ENCODE data around the gene OCRL.

The OCRL gene

DNA sequence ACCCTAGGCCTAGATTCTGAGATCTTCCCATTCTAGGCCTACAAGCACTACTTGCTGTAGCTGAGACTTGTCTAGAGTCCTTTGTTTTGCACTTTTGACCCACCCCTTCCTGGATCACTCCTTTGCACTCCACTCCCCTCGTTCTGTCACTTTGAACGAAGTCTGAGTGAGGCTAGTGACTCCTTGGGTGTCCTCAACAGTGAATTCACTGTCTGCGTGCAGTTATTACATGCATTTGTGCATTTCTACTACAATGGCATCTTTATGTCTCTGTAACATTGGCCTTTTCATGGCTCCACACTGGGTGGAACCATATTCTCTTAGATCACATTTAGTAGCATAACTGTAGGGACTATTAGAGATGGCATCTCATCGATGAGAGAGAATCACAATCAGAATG, 50.5 kb downstream of the OCRL start:
- no peak for DNase-seq

DNA sequence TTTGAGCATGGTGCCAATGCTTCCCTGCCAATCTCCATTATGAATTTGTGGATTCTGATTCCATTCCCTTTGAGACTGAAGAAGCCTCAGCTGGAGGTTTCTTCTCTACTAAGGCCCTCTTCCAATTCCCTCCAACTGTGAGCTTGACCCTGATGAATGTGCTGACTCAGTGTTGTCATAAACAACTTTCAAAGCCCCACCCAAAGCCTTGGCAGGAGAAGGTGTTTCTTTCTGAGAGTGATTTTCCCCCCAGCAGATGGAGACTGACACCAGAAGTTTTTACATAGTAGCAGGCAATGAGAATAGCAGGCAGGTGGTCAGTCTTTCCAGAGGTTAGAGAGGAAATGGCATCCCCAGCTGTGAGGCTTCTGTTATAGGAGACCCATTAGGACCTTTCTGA, 53.1 kb downstream of the OCRL start:
- DNase-seq = no peak

DNA sequence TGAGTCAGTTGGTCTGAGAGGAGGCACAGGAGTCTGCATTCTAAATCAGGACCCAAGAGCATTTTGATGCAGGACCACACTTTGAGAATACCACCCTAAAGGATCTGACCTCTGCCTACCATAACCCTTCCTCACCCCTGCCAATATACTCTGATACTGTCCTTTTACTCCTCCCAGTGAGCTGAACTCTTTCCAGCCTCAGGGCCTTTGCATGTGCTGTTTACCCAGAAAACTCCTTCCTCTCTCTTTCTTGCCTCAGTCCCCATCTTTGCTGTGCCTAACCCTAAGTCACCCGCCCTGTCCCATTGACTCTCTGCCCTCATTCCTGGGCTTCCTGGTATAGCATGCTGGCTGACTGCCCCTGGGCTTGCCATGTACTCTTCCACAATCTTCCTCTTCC, 54.7 kb downstream of the OCRL start:
- DNase-seq = no peak

DNA sequence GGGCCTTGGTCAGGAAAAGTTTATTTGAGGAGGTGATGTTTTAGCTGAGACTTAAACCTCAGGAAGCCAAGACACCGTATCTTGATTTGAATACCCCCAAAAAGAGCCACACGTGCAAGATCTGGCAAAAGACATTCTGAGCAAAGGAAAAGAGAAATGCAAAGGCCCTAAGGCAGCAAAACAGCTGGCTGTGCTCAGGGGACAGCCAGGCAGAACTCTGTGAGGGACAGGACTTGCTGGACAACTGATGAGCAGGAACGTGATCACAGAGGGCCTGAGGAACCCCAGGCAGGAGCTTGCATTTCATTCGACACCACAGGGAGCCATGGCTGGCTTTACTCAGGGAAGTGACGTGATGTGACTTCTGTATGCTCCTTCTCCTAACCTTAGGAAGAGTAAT, 56.0 kb downstream of the OCRL start:
- DNase-seq = no peak

DNA sequence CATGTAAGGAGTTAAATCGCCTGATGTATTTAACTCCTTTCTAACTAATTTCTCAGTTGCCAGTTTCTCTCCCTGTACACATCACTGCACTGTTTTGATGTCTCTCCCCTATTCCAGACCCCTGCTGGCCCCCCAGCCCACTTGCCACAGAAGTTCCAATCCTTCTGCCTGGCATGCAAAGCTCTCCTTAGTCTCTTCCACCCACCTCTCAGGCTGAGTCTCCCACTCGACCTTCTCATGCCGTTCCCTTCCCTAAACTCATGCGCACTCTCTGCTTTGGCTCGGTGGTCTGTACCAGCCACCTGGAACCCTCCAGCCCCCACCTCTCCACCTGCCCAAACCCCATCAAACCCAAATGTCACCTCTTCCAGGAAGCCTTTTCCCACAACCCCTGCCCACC, 57.8 kb downstream of the OCRL start:
- no peak for DNase-seq

DNA sequence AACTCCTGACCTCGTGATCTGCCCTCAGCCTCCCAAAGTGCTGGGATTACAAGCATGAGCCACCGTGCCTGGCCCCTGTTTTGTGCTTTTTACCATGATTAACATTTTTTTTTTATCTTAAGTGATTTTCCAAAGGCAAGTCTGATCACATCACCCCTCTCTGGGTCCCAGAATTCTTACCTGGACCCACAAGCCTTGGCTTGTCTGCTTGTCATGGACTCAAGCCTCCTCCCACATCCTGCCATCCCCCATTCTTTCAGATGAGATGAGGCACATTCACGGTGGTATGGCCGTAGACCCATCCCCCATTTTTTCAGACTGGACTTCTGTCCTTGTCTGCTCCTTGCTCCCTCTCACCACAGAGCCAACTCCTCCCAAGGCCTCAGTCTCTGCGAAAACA, 59.4 kb downstream of the OCRL start:
- DNase-seq = no peak

DNA sequence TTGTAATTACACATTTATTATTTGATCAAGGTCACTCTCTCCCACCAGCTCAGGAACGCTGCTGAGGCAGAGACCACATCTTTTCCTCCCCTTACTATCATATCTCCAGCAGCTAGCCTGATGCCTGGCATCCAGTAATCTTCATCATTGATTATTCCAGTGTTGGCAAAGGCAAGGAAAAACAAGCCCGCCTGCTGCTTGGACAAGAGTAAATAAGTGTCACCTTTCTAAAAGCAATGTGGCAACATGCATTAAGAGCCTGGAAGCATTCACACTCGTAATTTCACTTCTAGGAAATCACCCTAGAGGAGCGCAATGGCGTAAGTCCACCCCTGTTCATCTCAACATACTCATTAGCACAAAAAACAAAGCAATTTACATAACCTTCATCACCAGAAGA, 59.9 kb downstream of the OCRL start:
- no peak for DNase-seq

DNA sequence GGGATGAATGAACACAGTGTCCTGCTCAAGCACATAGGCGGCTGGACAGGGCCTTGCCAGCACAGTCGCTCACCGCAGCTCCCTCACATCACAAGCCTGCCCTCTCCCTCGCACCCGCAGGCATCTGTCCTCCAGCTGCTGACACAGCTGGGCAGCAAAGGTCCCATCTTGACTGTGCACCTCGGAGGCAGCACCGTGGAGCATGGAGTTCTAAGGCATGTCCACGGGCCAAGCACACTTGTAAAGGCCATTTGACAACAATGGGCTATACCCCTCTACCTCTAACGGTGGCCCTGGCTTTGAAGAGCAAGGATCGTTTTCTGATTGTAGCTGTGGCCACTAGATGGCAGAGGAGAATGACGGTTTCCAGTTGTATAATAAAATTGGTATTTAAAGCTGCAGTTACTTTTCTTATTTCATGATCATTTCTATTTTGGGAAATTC, 60.9 kb downstream of the OCRL start:
- DNase-seq = no peak

DNA sequence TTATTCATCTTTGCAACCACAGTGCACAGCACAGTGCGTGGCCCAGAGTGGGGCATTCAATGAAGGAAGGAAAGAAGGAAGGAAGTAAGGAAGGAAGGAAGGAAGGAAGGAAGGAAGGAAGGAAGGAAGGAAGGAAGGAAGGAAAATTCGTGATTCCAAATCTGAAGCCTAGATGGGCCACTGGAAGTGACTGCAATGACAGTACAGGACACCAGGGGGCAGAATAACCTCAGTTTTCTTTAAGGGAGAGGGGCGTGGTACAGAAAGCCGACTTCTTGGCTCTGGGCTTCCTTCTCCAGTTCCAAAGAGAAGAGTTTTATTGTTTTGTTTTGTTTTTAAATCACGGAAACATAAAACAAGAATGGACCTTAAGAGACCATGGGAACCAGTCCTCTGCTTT, 66.9 kb downstream of the OCRL start:
- no peak for DNase-seq

DNA sequence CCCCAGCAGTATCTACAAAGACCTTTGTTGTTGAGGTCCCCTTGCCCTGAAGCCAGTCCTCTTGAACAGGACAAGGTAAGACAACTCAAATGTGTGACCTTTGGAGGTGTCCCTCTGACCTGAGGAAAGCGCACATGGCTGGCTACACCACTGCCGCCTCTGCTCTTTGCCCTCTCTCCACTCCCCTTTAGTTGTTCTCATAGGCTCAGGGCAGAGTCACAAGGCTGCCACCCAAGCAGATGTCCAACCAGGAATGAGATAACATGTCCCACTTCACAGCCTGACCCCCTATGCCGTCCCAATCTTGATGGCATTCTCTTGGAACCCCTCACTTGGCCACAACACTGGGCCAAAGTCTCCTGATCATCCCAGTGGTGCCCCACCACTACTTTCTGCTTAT, 68.4 kb downstream of the OCRL start:
- no peak for DNase-seq

DNA sequence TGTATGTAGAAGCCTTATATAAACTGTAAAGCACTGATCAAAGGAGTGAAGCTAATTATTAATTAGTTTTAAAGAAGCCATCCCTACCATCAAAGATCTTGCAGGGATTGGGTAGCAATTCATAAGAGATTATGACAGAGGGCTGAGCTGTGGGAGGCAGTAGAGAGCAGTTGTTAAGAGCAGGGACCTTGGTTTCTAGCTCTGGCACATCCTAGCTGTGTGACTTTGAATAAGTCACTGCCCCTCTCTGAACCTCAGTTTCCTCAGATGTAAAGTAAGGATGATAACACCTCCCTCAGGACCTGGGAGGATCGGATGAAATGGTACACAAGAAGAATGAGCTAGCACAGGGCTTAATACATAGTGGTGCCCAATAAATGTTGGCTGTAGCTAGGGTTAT, 69.3 kb downstream of the OCRL start:
- DNase-seq = no peak

DNA sequence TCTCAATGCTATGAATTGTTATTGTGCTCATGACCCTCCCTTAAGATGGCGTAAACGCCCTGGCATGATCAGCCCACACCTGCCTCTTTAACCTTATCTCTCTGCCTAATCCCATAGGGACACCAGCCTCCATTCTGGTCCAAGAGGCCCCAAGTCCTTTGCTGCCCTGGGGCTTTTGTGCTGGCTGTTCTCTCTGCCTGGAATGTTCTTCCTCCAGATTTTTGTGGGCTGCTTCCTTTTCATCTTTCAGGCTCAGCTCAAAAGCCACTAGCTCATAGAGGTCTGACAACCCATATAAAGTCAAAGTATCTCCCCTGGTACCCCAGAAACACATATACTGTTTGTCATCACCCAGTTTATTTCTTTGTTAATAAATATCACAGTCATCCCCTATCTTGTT, 72.3 kb downstream of the OCRL start:
- no peak for DNase-seq

DNA sequence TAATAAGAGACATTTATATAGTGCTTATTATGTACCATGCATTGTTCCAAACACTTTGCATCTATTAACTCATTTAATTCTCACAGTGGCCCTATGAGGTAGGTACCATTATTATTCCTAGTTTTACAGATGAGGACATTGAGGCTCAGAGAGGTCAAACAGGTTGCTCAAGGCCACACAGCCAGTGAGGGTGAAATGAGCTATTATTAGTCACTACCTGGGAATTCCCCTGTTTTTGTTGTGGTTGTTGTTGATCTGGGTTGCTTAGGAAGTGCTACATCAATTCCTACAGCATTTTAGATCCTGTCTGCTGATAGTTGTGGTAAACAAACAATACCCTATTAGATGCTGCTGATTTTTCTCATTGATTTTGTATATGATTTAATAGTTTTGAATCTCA, 73.5 kb downstream of the OCRL start:
- no peak for DNase-seq

DNA sequence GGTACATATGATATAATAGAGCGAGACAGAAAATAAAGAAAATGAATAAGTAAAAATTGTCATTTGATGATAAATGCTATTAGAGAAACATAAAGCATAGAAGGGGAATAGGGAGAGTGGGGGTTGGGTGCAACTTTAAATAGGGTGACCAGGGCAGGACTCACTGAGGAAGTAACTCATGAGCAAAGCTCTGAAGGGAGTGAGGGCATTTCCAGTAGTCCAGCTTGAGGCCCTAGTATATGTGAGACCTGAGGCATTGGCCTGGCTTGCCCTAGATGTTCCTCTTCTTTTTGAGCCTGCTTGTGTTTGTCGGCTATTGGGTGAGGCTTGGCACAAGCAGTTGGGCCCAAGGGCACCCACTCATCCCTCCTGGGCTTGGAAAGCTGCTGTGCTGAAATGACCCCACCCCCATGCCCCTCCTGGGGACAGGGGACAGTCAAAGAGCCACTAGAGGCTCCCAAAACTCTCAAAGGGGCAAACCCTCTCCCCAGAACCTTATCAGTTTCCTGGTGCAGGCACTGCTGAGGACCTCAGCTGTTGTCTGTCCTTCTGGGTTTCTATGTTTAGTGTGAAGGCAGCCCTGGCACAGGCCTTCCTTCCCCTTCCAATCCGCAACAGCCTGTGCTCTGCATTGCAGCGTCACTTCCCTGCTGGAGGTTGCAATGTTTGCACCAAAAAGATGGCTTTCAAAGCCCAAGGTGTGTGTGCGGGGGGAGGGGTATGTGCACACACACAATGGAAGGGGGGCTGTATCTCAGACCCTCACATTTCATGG, 74.6 kb downstream of the OCRL start:
- no peak for DNase-seq

DNA sequence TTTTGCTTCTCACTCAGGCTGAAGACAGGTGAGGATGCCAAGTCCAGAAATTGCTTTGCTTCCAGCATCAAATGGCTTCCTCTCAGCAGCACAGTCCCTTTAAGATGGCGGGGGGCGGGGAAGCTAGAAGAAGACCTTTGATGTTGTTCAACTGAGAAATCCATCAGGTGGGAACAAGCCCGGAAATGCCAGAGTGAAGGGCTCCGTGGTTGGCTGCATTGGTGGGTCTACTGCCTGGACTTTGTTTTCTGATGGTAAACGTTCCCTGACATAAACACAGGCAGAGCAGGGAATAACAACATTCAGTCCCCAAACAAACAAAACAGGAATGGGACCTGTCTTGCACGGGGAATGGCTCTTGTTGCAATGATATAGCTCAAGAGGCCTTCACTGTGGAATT, 77.4 kb downstream of the OCRL start:
- DNase-seq = no peak

DNA sequence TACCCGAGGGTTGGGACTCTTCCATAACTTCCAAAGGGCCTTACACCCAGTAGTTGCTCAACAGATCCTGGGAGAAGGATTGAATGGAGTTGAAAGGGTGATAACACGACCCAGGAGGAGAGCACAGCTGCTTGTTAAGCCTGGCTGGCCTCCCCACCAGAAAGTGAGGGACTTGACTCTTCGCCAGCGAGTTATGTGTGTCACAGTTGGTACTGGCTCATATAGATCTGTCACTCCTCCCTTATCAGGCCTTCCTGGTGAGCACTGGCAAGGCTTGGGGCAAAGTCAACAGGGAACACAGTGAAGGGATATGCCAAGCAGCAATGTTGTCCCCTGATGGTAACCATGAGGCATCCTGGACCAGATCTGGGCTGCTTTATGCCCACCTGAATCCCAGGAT, 78.9 kb downstream of the OCRL start:
- DNase-seq = no peak

DNA sequence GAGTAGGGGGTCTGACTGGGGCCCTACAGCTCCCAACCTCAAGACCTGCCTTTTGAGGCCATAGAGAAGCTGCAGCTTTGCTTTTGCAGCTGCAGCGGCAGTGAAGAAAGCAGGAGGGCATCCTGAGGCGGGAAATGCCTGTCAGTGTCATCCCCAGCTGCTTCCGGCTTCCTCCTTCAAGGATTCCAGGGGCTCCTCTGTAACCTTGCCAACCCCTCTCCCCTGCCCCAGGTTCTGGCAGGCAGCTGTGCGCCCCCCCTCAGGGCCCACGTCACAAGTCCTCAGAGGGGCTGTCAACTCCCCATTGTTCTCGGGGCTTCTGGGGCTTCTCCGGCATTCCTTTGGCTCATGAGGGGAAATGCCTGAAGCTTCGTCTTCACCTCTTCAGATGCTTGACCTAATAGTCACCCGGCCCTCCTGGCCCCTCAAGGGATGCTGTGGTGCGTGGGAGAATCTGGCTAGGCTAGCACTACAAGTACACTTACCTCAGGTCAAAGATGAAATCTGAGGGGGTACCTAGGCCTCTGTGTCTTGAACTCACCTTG, 82.8 kb downstream of the OCRL start:
- DNase-seq = no peak

DNA sequence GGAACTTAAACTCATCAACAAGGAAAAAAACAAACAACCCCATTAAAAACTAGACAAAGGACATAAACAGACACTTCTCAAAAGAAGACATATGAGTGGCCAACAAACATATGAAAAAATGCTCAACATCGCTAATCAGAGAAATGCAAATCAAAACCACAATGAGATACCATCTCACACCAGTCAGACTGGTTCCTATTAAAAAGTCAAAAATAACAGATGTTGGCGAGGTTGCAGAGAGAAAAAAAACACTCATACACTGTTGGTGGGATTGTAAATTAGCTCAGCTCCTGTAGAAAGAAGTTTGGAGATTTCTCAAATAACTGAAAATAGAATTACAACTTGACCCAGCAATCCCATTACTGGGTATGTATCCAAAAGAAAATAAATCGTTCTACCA, 86.0 kb downstream of the OCRL start:
- DNase-seq = no peak

DNA sequence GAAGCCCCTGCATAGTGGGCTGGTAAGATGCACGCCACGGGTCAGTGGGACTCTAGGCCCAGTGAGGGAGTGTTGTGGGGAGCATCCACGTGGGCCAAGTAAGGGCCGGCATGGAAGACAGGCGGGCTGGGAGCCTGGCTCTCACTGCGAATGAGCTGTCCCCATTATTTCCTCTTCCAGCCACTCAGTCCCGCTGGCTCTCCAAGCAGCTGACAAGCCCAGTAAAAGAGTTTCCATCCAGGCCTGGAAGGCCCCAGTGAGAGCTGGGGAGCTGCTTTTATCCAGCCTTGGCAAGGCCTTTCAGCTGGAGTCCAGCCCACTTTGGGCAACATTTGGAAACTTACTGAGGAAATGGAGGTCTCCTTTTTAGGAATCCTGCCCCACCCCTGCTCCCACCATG, 89.8 kb downstream of the OCRL start:
- no peak for DNase-seq

DNA sequence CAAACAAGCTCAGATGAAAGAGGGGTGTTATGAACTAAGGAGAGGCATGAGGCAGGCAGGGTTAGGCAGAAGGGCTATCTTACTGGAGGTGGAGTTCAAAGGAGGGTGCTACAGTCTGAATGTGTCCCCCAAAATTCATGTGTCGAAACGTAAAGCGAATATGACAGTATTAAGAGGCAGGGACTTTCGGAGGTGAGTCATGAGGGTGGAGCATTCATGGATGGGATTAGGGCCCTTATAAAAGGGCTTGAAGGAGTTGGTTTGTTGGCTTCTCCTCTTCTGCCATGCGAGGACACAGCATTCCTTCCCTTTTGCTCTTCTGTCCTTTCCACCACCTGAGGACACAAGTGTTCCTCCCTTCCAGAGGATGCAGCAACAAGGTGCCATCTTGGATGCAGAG, 91.8 kb downstream of the OCRL start:
- no peak for DNase-seq

DNA sequence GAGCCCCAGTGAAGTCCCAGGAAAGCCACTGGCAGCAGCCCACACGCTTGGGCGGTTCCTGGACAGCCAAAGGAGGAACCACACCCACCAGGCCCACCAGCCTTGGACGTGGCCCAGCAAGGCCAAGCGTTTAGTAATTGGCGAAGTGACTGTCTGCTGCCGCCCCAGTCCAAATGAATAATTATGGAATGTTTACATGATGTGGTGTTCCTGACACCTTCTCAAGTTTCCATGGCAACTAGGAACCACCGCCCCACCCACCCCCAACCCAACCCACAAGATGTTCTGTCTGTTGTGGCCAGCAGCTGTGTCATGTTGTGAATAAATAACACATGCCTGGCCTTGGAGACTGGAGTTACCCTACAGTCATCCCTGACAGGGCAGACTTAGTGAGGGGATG, 92.4 kb downstream of the OCRL start:
- no peak for DNase-seq

DNA sequence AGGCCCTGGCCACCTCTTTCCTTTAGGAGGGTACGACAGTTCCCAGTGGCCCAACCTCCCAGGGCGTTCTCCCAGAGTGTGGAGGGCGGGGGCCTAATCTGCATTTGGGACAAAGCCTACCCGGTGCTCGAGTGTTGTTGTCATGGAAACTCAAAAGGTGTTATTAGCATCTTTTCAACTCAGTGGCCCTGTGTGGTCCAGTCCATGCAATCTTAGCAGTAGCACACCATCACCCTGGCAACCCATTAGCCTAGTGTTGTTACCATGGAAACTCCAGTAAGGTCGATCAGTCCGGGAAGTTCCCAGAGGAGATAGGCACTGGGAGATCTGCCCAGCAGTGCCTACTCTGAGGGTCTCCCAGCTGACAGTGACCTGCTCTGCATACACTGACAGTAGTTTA, 94.5 kb downstream of the OCRL start:
- DNase-seq = no peak

DNA sequence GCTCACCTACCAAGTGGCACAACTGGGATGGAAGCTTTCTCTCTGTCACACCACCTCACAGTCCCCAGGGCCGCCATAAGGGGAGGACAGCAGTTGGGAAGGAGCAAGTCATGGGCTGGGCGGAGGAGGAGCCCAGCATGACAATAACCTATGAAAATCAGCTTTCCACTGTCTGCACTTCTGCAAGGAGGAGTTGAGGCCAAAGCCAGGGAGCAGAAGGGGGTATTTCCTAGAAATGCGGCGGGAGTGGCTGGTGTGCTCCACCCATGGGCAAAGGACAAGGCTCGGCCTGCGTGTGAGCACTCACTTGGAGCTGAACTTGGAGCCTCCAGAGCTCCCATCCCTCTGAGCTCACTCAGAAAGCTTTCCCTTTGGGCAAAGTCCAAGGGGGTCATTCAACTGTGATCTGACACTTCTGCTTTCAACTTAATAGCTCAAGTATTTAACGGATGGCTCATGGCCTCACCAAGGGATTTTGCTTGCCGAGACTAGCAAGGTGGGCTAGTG, 96.2 kb downstream of the OCRL start:
- DNase-seq = no peak

DNA sequence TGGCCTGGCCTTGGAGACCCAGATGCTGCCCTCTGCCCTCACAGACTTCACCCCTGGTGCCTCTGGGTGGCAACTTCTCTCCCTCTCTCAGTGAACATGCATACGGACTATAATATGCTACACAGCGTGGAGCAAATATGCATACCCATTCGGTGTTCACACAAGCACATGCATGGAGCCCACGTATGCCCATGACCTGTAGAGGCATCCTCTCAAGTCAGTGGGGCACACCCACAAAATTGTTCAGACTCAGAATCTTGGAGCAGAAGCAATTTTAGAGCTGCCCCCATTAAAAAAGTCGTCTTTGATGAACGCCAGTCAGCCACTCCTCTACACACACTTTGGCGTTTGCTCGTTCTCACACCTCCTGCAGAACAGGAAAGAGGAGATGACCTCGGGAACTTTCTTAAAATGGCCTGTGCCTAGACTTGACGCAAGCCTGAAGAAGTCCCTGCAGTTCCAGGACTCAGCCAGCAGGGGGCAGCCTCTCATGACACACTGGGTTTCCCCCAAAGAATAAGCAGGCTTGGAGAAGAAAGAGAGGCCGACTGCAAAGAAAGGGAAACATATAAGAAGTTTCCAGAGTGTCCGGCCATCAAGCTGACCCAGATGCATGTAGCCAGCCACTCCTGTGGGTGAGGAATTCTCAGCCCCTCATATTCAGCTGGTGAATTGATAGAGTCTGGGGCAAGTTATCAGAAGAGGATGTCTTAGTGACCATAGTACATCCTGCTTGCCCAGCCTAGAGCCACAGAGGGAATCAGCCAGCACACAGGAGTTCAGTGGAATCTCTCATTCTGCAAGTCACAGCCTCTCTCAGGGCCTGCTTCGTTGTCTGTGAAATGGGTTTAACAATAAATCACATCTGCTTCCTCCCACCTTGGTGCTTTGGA, 97.4 kb downstream of the OCRL start:
- no peak for DNase-seq

Measured in NCI-H510A (cell line).